ENCODE results near the gene MEIS1.
A peak's percentile ranks its signal among the peaks of the same experiment; 100 is the strongest.
"Not testable (repeated sequence)": the region's sequence is repeated elsewhere in the genome, so short reads cannot be mapped to it uniquely, and the experiment has no call there.

MEIS1 gene

GRCh38 chr2:66478299-66478698 is 43.4 kb downstream of the MEIS1 start:
- no peak overlapping the region for H3K27ac ChIP-seq (ENCODE audit: low read depth, low read length)
- no peaks in the 10 kb centered on the region for H3K9me3 ChIP-seq (ENCODE audit: control insufficient read depth, insufficient read depth, low read depth, low read length)
- no peaks in the 10 kb centered on the region for H3K36me3 ChIP-seq (ENCODE audit: control insufficient read depth, insufficient read depth, low read length)
- no peak overlapping the region for H3K9ac ChIP-seq (ENCODE audit: low read length)
- no peak overlapping the region for H3K4me3 ChIP-seq (ENCODE audit: low read depth, low read length)
- peaks cover 15% of the 10 kb centered on the region for H3K4me1 ChIP-seq (ENCODE audit: control insufficient read depth, insufficient read depth, low read length)
- H3K27me3 ChIP-seq (ENCODE audit: control insufficient read depth, insufficient read depth, low read length), result no peaks in the 10 kb centered on the region

GRCh38 chr2:66478731-66479316 is 43.9 kb downstream of the MEIS1 start:
- Histone ChIP-seq H3K27me3 (ENCODE audit: control insufficient read depth, insufficient read depth, low read length) (no peaks in the 10 kb centered on the region), H3K36me3 (ENCODE audit: control insufficient read depth, insufficient read depth, low read length) (no peaks in the 10 kb centered on the region), H3K9me3 (ENCODE audit: control insufficient read depth, insufficient read depth, low read depth, low read length) (no peaks in the 10 kb centered on the region), H3K9ac (ENCODE audit: low read length) (no peak overlapping the region), H3K4me3 (ENCODE audit: low read depth, low read length) (no peak overlapping the region), H3K27ac (ENCODE audit: low read depth, low read length) (no peak overlapping the region), H3K4me1 (ENCODE audit: control insufficient read depth, insufficient read depth, low read length) (peaks cover 15% of the 10 kb centered on the region)

- peak overlapping the region; percentile 24 for H3K9ac ChIP-seq (ENCODE audit: low read length)
- no peaks in the 10 kb centered on the region for H3K9me3 ChIP-seq (ENCODE audit: control insufficient read depth, insufficient read depth, low read depth, low read length)
- H3K36me3 ChIP-seq (ENCODE audit: control insufficient read depth, insufficient read depth, low read length), result no peaks in the 10 kb centered on the region
- no peaks in the 10 kb centered on the region for H3K27me3 ChIP-seq (ENCODE audit: control insufficient read depth, insufficient read depth, low read length)
- H3K4me3 ChIP-seq (ENCODE audit: low read depth, low read length), result no peak overlapping the region
- peaks cover 10% of the 10 kb centered on the region for H3K4me1 ChIP-seq (ENCODE audit: control insufficient read depth, insufficient read depth, low read length)
- no peak overlapping the region for H3K27ac ChIP-seq (ENCODE audit: low read depth, low read length)
These were observed 46.2 kb downstream of the MEIS1 start for GRCh38 chr2:66481100-66481549.

- peaks cover 15% of the 10 kb centered on the region for H3K4me1 ChIP-seq (ENCODE audit: control insufficient read depth, insufficient read depth, low read length)
- not testable (repeated sequence) for H3K4me3 ChIP-seq (ENCODE audit: low read depth, low read length); H3K9me3 ChIP-seq (ENCODE audit: control insufficient read depth, insufficient read depth, low read depth, low read length); H3K27me3 ChIP-seq (ENCODE audit: control insufficient read depth, insufficient read depth, low read length); H3K27ac ChIP-seq (ENCODE audit: low read depth, low read length); H3K36me3 ChIP-seq (ENCODE audit: control insufficient read depth, insufficient read depth, low read length); H3K9ac ChIP-seq (ENCODE audit: low read length)
These were observed 50.3 kb downstream of the MEIS1 start for GRCh38 chr2:66485252-66485651.

GRCh38 chr2:66488946-66489345 is 54.0 kb downstream of the MEIS1 start:
- H3K27ac ChIP-seq (ENCODE audit: low read depth, low read length), result no peak overlapping the region
- no peaks in the 10 kb centered on the region for H3K27me3 ChIP-seq (ENCODE audit: control insufficient read depth, insufficient read depth, low read length)
- H3K4me1 ChIP-seq (ENCODE audit: control insufficient read depth, insufficient read depth, low read length), result peaks cover 6% of the 10 kb centered on the region; the same call in 1 of the 2 replicates
- no peaks in the 10 kb centered on the region for H3K9me3 ChIP-seq (ENCODE audit: control insufficient read depth, insufficient read depth, low read depth, low read length)
- H3K9ac ChIP-seq (ENCODE audit: low read length), result no peak overlapping the region
- H3K4me3 ChIP-seq (ENCODE audit: low read depth, low read length), result no peak overlapping the region
- no peaks in the 10 kb centered on the region for H3K36me3 ChIP-seq (ENCODE audit: control insufficient read depth, insufficient read depth, low read length)

- Histone ChIP-seq H3K4me1 (ENCODE audit: control insufficient read depth, insufficient read depth, low read length) (peaks cover 6% of the 10 kb centered on the region; the same call in 1 of the 2 replicates), H3K27ac (ENCODE audit: low read depth, low read length) (no peak overlapping the region), H3K9me3 (ENCODE audit: control insufficient read depth, insufficient read depth, low read depth, low read length) (no peaks in the 10 kb centered on the region), H3K9ac (ENCODE audit: low read length) (no peak overlapping the region), H3K4me3 (ENCODE audit: low read depth, low read length) (no peak overlapping the region), H3K36me3 (ENCODE audit: control insufficient read depth, insufficient read depth, low read length) (no peaks in the 10 kb centered on the region), H3K27me3 (ENCODE audit: control insufficient read depth, insufficient read depth, low read length) (no peaks in the 10 kb centered on the region)
These were observed 54.5 kb downstream of the MEIS1 start for GRCh38 chr2:66489436-66489835.

GRCh38 chr2:66490588-66491001 is 55.7 kb downstream of the MEIS1 start:
- H3K4me3 ChIP-seq (ENCODE audit: low read depth, low read length), result no peak overlapping the region
- H3K27me3 ChIP-seq (ENCODE audit: control insufficient read depth, insufficient read depth, low read length), result no peaks in the 10 kb centered on the region
- H3K36me3 ChIP-seq (ENCODE audit: control insufficient read depth, insufficient read depth, low read length), result no peaks in the 10 kb centered on the region
- no peak overlapping the region for H3K9ac ChIP-seq (ENCODE audit: low read length)
- H3K4me1 ChIP-seq (ENCODE audit: control insufficient read depth, insufficient read depth, low read length), result peaks cover 8% of the 10 kb centered on the region
- H3K27ac ChIP-seq (ENCODE audit: low read depth, low read length), result no peak overlapping the region
- no peaks in the 10 kb centered on the region for H3K9me3 ChIP-seq (ENCODE audit: control insufficient read depth, insufficient read depth, low read depth, low read length)

- H3K27me3 ChIP-seq (ENCODE audit: control insufficient read depth, insufficient read depth, low read length), result no peaks in the 10 kb centered on the region
- H3K9ac ChIP-seq (ENCODE audit: low read length), result no peak overlapping the region
- H3K9me3 ChIP-seq (ENCODE audit: control insufficient read depth, insufficient read depth, low read depth, low read length), result no peaks in the 10 kb centered on the region
- peaks cover 34% of the 10 kb centered on the region for H3K4me1 ChIP-seq (ENCODE audit: control insufficient read depth, insufficient read depth, low read length)
- no peaks in the 10 kb centered on the region for H3K36me3 ChIP-seq (ENCODE audit: control insufficient read depth, insufficient read depth, low read length)
- H3K27ac ChIP-seq (ENCODE audit: low read depth, low read length), result no peak overlapping the region
- no peak overlapping the region for H3K4me3 ChIP-seq (ENCODE audit: low read depth, low read length)
These were observed 59.8 kb downstream of the MEIS1 start for GRCh38 chr2:66494708-66495107.

GRCh38 chr2:66495788-66496640 is 61.1 kb downstream of the MEIS1 start:
- Histone ChIP-seq H3K36me3 (ENCODE audit: control insufficient read depth, insufficient read depth, low read length) (no peaks in the 10 kb centered on the region), H3K4me1 (ENCODE audit: control insufficient read depth, insufficient read depth, low read length) (peaks cover 30% of the 10 kb centered on the region), H3K27me3 (ENCODE audit: control insufficient read depth, insufficient read depth, low read length) (no peaks in the 10 kb centered on the region), H3K9ac (ENCODE audit: low read length) (no peak overlapping the region), H3K9me3 (ENCODE audit: control insufficient read depth, insufficient read depth, low read depth, low read length) (no peaks in the 10 kb centered on the region), H3K27ac (ENCODE audit: low read depth, low read length) (no peak overlapping the region), H3K4me3 (ENCODE audit: low read depth, low read length) (no peak overlapping the region)

GRCh38 chr2:66496670-66497420 is 61.9 kb downstream of the MEIS1 start:
- H3K4me1 ChIP-seq (ENCODE audit: control insufficient read depth, insufficient read depth, low read length), result peaks cover 30% of the 10 kb centered on the region
- no peak overlapping the region for H3K4me3 ChIP-seq (ENCODE audit: low read depth, low read length)
- no peaks in the 10 kb centered on the region for H3K9me3 ChIP-seq (ENCODE audit: control insufficient read depth, insufficient read depth, low read depth, low read length)
- no peak overlapping the region for H3K9ac ChIP-seq (ENCODE audit: low read length)
- no peaks in the 10 kb centered on the region for H3K27me3 ChIP-seq (ENCODE audit: control insufficient read depth, insufficient read depth, low read length)
- H3K36me3 ChIP-seq (ENCODE audit: control insufficient read depth, insufficient read depth, low read length), result no peaks in the 10 kb centered on the region
- no peak overlapping the region for H3K27ac ChIP-seq (ENCODE audit: low read depth, low read length)
